GM12878 (cell line): ENCODE data around the gene ARL2. TPM values are rescaled to one million over a fixed set of nuclear protein-coding genes. Genes with fewer than 3 reads are reported as not detected.

ENCODE experiments used
- ATAC-seq: fragments of 200-7000 bp; cut with Tn5 transposase; 3 replicates; pipeline ENCODE4 v1.9.1; 2020; ENCODE audit warnings: mild to moderate bottlenecking, moderate library complexity
- BruUV-seq: library from RNA; stranded (reverse); fragments of 400-500 nt; replicated peaks from 2 replicates; lab custom pipeline; 2021; lab: Mats Ljungman, UMichigan
- CTCF ChIA-PET: fragments of 300-600 bp; sonication (Branson Sonifier 250); formaldehyde crosslinking; extraction: SDS; loops from one replicate; lab custom pipeline; 2021; ENCODE audit warnings: inconsistent platforms; lab: Yijun Ruan, JAX
- POLR2A ChIA-PET: fragments of 350-600 bp; formaldehyde crosslinking; extraction: SDS; loops from one replicate; lab custom pipeline; 2021; ENCODE audit warnings: inconsistent platforms; lab: Charles Lee
- RAD21 ChIA-PET: fragments of 300-600 bp; sonication (Branson Sonifier 250); formaldehyde crosslinking; loops from one replicate; lab custom pipeline; 2023; ENCODE audit warnings: antibody characterized with exemption; ENCODE audit not compliant: unreplicated experiment; lab: Charles Lee
- SMC1A ChIA-PET: fragments of 300-600 bp; sonication (Branson Sonifier 250); formaldehyde crosslinking; loops from one replicate; lab custom pipeline; 2023; ENCODE audit not compliant: unreplicated experiment, uncharacterized antibody; lab: Charles Lee
- DNase-seq: peaks from one replicate; pipeline ENCODE4 v3.0.0-alpha.2; 2011; ENCODE audit warnings: low read depth, low spot score
- FAIRE-seq: peaks from 3 replicates; lab custom pipeline; 2011; peaks lifted over from hg19 to GRCh38; lab: Jason Lieb, UNC
- H2AFZ ChIP-seq: 2 replicates; pipeline ENCODE4 v1.6.0; 2011; ENCODE audit warnings: low read depth, low read length, control low read depth; ENCODE audit not compliant: control insufficient read depth
- H3K27ac ChIP-seq: 2 replicates; pipeline ENCODE4 v1.5.1; 2011; ENCODE audit warnings: control low read depth; ENCODE audit not compliant: control insufficient read depth, insufficient read depth
- H3K27me3 ChIP-seq, 2 experiments: replicated peaks in 1 of 2; 2 replicates each; pipeline versions ENCODE4 v1.6.0 to v1.6.1; 2011; ENCODE audit warnings: low read length in 1 of 2; ENCODE audit not compliant: control insufficient read depth in 2 of 2, insufficient read depth in 2 of 2
- H3K36me3 ChIP-seq, 2 experiments: 2 replicates each; pipeline ENCODE4 v1.5.1; 2011; ENCODE audit warnings: low read length in 1 of 2; ENCODE audit not compliant: control insufficient read depth in 2 of 2, insufficient read depth in 2 of 2
- H3K4me1 ChIP-seq: 2 replicates; pipeline ENCODE4 v1.6.1; 2011; ENCODE audit warnings: mild to moderate bottlenecking, low read length, moderate library complexity, mixed read lengths; ENCODE audit not compliant: control insufficient read depth, insufficient read depth
- H3K4me2 ChIP-seq: 2 replicates; pipeline ENCODE4 v1.6.0; 2011; ENCODE audit warnings: control low read depth; ENCODE audit not compliant: control insufficient read depth, insufficient read depth
- H3K4me3 ChIP-seq: fragments of 200-600 bp; sonication (generic); 2 replicates; pipeline ENCODE4 v1.5.1; 2016
- H3K79me2 ChIP-seq: 2 replicates; pipeline ENCODE4 v1.6.0; 2011; ENCODE audit warnings: low read length; ENCODE audit not compliant: control insufficient read depth, insufficient read depth
- H3K9ac ChIP-seq: 2 replicates; pipeline ENCODE4 v1.8.0; 2011; ENCODE audit warnings: low read length, control low read depth, mixed read lengths; ENCODE audit not compliant: control insufficient read depth, insufficient read depth
- H3K9me3 ChIP-seq: replicated peaks from 3 replicates; pipeline ENCODE4 v1.5.1; 2011; ENCODE audit warnings: mild to moderate bottlenecking, low read length; ENCODE audit not compliant: control insufficient read depth, insufficient read depth
- H4K20me1 ChIP-seq: 2 replicates; pipeline ENCODE4 v1.6.0; 2011; ENCODE audit not compliant: control insufficient read depth, insufficient read depth
- CHD2 ChIP-seq: IDR thresholded peaks from 2 replicates; pipeline ENCODE4 v1.6.1; 2011; ENCODE audit warnings: low read depth, low read length, improper control_type of control experiment, borderline replicate concordance
- JUNB ChIP-seq: IDR thresholded peaks from 2 replicates; pipeline ENCODE4 v1.6.1; 2016; ENCODE audit warnings: antibody characterized with exemption, mild to moderate bottlenecking
- MTA2 ChIP-seq: fragments of 450-650 bp; IDR thresholded peaks from 2 replicates; pipeline ENCODE4 v1.6.1; 2016; ENCODE audit warnings: low read depth, mild to moderate bottlenecking, moderate library complexity
- NR2F1 ChIP-seq: fragments of 450-650 bp; conservative IDR thresholded peaks from 2 replicates; pipeline ENCODE4 v1.6.1; 2017; ENCODE audit warnings: mild to moderate bottlenecking
- STAT1 ChIP-seq: fragments of 450-650 bp; conservative IDR thresholded peaks from 2 replicates; pipeline ENCODE4 v1.6.1; 2014; ENCODE audit warnings: antibody characterized with exemption, mild to moderate bottlenecking
- SUPT20H ChIP-seq: IDR thresholded peaks from 2 replicates; pipeline ENCODE4 v1.6.1; 2011; ENCODE audit warnings: low read depth, mild to moderate bottlenecking, low read length, moderate library complexity, borderline replicate concordance; ENCODE audit not compliant: control insufficient read depth
- ZNF24 ChIP-seq: fragments of 450-650 bp; IDR thresholded peaks from 2 replicates; pipeline ENCODE4 v1.6.1; 2017; ENCODE audit warnings: antibody characterized with exemption, mild to moderate bottlenecking
- ZNF622 ChIP-seq: fragments of 450-650 bp; IDR thresholded peaks from 2 replicates; pipeline ENCODE4 v1.6.1; 2017; ENCODE audit warnings: mild to moderate bottlenecking, inconsistent platforms
- WGBS: methylation state at CpG from one replicate; pipeline ENCODE4 v1.1.6; 2016; ENCODE audit warnings: low lambda C conversion rate; ENCODE audit not compliant: insufficient replicate concordance, insufficient coverage; ENCODE audit errors: missing lambda C conversion rate; 5-methylcytosine and 5-hydroxymethylcytosine counted together
- in situ Hi-C: fragments of 300-500 bp; cut with MboI; formaldehyde crosslinking; loops from 9 replicates; pipeline ENCODE4 v1.14.3; 2018; ENCODE audit warnings: mixed read lengths
- intact Hi-C: fragments of 100-400 bp; cut with micrococcal nuclease; formaldehyde crosslinking; loops from one replicate; pipeline ENCODE4 v1.14.2; 2022; ENCODE audit not compliant: unreplicated experiment
- polyA plus RNA-seq, 11 experiments: library from polyadenylated mRNA; depleted of rRNA in 4 of 11; unstranded in 6 of 11; stranded (reverse) in 5 of 11; fragments of >200 nt; fragmentation: Nextera tagmentation in 4 of 11; fragmentation: Illumina TruSeq in 1 of 11; extraction: Ambion mirVana in 4 of 11; extraction: Trizol in 1 of 11; gene quantifications; 1 replicate in 1 of 11; 2 replicates in 10 of 11; pipeline versions ENCODE4 v1.2.1 to v1.2.3, GENCODE V29; 2011 to 2016; ENCODE audit warnings: inconsistent platforms in 2 of 11, missing spikeins in 2 of 11, low read depth in 1 of 11
- total RNA-seq, 4 experiments: library from RNA; depleted of rRNA in 3 of 4; stranded (reverse); fragments of >200 nt in 3 of 4; fragmentation: Illumina TruSeq in 1 of 4; extraction: Trizol in 1 of 4; gene quantifications; 2 replicates each; pipeline versions ENCODE4 v1.2.1 to v1.2.3, GENCODE V29; 2013 to 2021

Gene ARL2
- total and polyA plus RNA-seq, 10 of the 15 experiments (the other 5 are each of a cell fraction or from before 2014, with no cell fraction given), result 4.1 to 138 (median 73.4) TPM

DNA sequence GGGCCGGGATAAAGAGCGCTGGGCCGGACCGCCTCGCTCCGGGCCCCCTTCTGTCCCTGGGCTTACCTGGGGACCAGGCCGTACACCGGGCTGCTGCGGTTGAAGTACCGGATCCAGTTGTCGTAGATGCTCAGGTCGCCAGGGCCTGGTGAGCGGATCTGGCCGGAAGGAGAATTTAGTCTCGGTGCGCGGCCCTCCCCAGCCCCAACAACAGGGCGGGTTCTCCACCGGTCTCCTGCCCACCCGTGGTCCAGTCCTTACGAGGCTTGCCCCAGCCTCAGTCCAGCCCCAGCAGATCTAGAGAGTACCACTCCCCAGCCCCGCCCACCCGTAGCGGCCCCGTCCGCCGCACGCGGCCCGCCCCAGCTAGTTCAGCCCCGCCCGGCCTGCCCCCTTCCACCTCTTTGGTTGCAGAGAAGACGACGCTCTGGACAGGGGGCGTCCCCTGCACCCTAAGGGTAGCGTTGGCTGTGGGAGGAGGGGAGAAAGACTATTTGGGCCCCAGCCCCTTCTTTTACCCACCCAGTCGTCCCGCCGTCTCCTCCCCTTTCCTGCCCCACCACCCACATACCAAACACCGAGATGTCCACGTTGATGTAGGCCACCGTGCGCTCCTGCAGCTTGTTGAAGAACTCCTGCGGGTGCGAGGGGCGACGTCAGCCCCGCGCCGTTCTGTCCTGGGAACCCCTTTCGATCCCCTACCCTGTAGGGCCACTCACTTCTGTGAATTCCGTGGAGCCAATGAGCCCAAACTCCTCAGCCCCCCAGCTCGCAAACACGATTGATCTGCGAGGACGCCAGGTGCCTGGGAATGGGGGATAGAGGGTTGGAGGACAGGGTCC lies 33.8 kb downstream of the ARL2 start:
- in situ Hi-C loops (no loop called here), intact Hi-C loops (no loop called here)
- Histone ChIP-seq H3K27me3 (no peaks in the 10 kb centered on the region), H3K36me3 (peaks cover 0 to 5% of the 10 kb centered on the region in 2 experiments; a peak in 3 of 4 replicates), H3K4me1 (peaks cover 11% of the 10 kb centered on the region), H4K20me1 (no peaks in the 10 kb centered on the region), H3K9me3 (no peaks in the 10 kb centered on the region), H3K9ac (peak overlapping the region; percentile 19; the same call in 1 of the 2 replicates), H3K4me3 (no peak overlapping the region), H2AFZ (peak overlapping the region; percentile 66), H3K27ac (no peak overlapping the region), H3K79me2 (no peaks in the 10 kb centered on the region), H3K4me2 (peak overlapping the region; percentile 77)
- RAD21 ChIA-PET, result no interaction called here
- no peak for FAIRE-seq
- TF ChIP-seq CHD2 (no peak), JUNB (no peak), SUPT20H (no peak), ZNF24 (no peak), ZNF622 (no peak), STAT1 (no peak), NR2F1 (no peak), MTA2 (no peak)
- ATAC-seq, result no peak
- POLR2A ChIA-PET, result no interaction called here
- SMC1A ChIA-PET, result no interaction called here
- DNase-seq, result no peak
- no TSS peak for BruUV-seq
- 70% methylated on average over 52 of the region's 56 CpGs for WGBS
- CTCF ChIA-PET, result no interaction called here
